HepG2 (cell line): ENCODE results near the gene METTL26. TPM values are rescaled to one million over a fixed set of nuclear protein-coding genes. Genes with fewer than 3 reads are reported as not detected.

Experiments
- CHCHD3 ChIP-seq: sonication (generic); formaldehyde crosslinking; IDR thresholded peaks from 2 replicates; pipeline ENCODE4 v1.8.0; 2022; ENCODE audit warnings: mild to moderate bottlenecking, missing genetic modification reagents, moderate library complexity
- FLYWCH1 ChIP-seq: sonication (generic); formaldehyde crosslinking; IDR thresholded peaks from 2 replicates; pipeline ENCODE4 v1.8.1; 2023; ENCODE audit warnings: mild to moderate bottlenecking, missing genetic modification reagents
- FOSL2 ChIP-seq: sonication (generic); formaldehyde crosslinking; IDR thresholded peaks from 2 replicates; pipeline ENCODE4 v1.4.0; 2020; ENCODE audit warnings: missing genetic modification reagents
- GPN1 ChIP-seq: sonication (generic); formaldehyde crosslinking; IDR thresholded peaks from 2 replicates; pipeline ENCODE4 v1.5.1; 2020; ENCODE audit warnings: missing genetic modification reagents, borderline replicate concordance
- HNRNPK ChIP-seq: fragments of 200-400 bp; formaldehyde crosslinking; IDR thresholded peaks from 2 replicates; pipeline ENCODE4 v1.6.1; 2018; ENCODE audit warnings: low read length, low read depth, moderate library complexity, mild to moderate bottlenecking; ENCODE audit not compliant: poor library complexity, severe bottlenecking
- MIER2 ChIP-seq: IDR thresholded peaks from 2 replicates; pipeline ENCODE4 v1.6.1; 2016; ENCODE audit warnings: missing biosample characterization, missing genetic modification reagents
- NKX3-1 ChIP-seq: sonication (generic); formaldehyde crosslinking; IDR thresholded peaks from 2 replicates; pipeline ENCODE4 v1.5.0; 2020; ENCODE audit warnings: missing genetic modification reagents
- PHF21A ChIP-seq: sonication (generic); formaldehyde crosslinking; IDR thresholded peaks from 2 replicates; pipeline ENCODE4 v1.5.0; 2020; ENCODE audit warnings: mild to moderate bottlenecking, missing genetic modification reagents
- RAD51 ChIP-seq: fragments of 450-650 bp; IDR thresholded peaks from 2 replicates; pipeline ENCODE4 v1.6.1; 2016; ENCODE audit warnings: borderline replicate concordance
- SNRNP70 ChIP-seq: fragments of 200-400 bp; formaldehyde crosslinking; IDR thresholded peaks from 2 replicates; pipeline ENCODE4 v1.6.1; 2017; ENCODE audit warnings: mild to moderate bottlenecking, low read depth, low read length, moderate library complexity
- ZNF138 ChIP-seq: sonication (generic); formaldehyde crosslinking; IDR thresholded peaks from 2 replicates; pipeline ENCODE4 v1.5.0; 2020; ENCODE audit warnings: mild to moderate bottlenecking, low read depth, missing genetic modification reagents
- ZNF557 ChIP-seq: sonication (generic); formaldehyde crosslinking; IDR thresholded peaks from 2 replicates; pipeline ENCODE4 v1.4.0; 2020; ENCODE audit warnings: missing genetic modification reagents
- ZNF652 ChIP-seq: IDR thresholded peaks from 2 replicates; pipeline ENCODE4 v1.6.1; 2016; ENCODE audit warnings: low read depth, borderline replicate concordance
- polyA plus RNA-seq, 8 experiments: library from polyadenylated mRNA; depleted of rRNA in 3 of 8; stranded (reverse) in 7 of 8; unstranded in 1 of 8; fragments of >200 nt; fragmentation: Illumina TruSeq in 4 of 8; extraction: Trizol in 4 of 8; gene quantifications; 2 replicates each; pipeline versions ENCODE4 v1.2.1 to v1.2.3, GENCODE V29; 2011 to 2016; ENCODE audit warnings: low read depth in 4 of 8, missing spikeins in 1 of 8, mixed read lengths in 1 of 8; ENCODE audit not compliant: insufficient read depth in 1 of 8
- total RNA-seq, 5 experiments: library from RNA; depleted of rRNA; stranded (reverse); fragments of >200 nt; fragmentation: Illumina TruSeq; extraction: Trizol; gene quantifications; 2 replicates each; pipeline ENCODE4 v1.2.3, GENCODE V29; 2016; ENCODE audit warnings: low read depth in 1 of 5
- TF ChIP-seq, protein P1 (sequence below): sonication (generic); formaldehyde crosslinking; IDR thresholded peaks from 2 replicates; pipeline ENCODE4 v1.4.0; 2020; ENCODE audit warnings: mild to moderate bottlenecking, missing genetic modification reagents
- TF ChIP-seq, protein P2 (sequence below): sonication (generic); formaldehyde crosslinking; IDR thresholded peaks from 2 replicates; pipeline ENCODE4 v1.4.0; 2020; ENCODE audit warnings: mild to moderate bottlenecking, low read depth, missing genetic modification reagents
- TF ChIP-seq, protein P3 (sequence below), 2 experiments: sonication (generic) in 1 of 2; formaldehyde crosslinking in 1 of 2; IDR thresholded peaks; 2 replicates each; pipeline versions ENCODE4 v1.4.0 to v1.6.1; 2018 to 2020; ENCODE audit warnings: missing genetic modification reagents in 2 of 2, borderline replicate concordance in 1 of 2, low read depth in 1 of 2, mild to moderate bottlenecking in 1 of 2, missing biosample characterization in 1 of 2
- TF ChIP-seq, protein P4 (sequence below): sonication (generic); formaldehyde crosslinking; IDR thresholded peaks from 2 replicates; pipeline ENCODE4 v1.5.0; 2020; ENCODE audit warnings: mild to moderate bottlenecking, missing genetic modification reagents
- TF ChIP-seq, protein P5 (sequence below): IDR thresholded peaks from 2 replicates; pipeline ENCODE4 v1.6.1; 2018; ENCODE audit warnings: missing genetic modification reagents

Gene METTL26
- total and polyA plus RNA-seq, 2 of the 13 experiments (the other 11 are each of a cell fraction or from before 2014, with no cell fraction given): 65.5 to 70.1 TPM

DNA sequence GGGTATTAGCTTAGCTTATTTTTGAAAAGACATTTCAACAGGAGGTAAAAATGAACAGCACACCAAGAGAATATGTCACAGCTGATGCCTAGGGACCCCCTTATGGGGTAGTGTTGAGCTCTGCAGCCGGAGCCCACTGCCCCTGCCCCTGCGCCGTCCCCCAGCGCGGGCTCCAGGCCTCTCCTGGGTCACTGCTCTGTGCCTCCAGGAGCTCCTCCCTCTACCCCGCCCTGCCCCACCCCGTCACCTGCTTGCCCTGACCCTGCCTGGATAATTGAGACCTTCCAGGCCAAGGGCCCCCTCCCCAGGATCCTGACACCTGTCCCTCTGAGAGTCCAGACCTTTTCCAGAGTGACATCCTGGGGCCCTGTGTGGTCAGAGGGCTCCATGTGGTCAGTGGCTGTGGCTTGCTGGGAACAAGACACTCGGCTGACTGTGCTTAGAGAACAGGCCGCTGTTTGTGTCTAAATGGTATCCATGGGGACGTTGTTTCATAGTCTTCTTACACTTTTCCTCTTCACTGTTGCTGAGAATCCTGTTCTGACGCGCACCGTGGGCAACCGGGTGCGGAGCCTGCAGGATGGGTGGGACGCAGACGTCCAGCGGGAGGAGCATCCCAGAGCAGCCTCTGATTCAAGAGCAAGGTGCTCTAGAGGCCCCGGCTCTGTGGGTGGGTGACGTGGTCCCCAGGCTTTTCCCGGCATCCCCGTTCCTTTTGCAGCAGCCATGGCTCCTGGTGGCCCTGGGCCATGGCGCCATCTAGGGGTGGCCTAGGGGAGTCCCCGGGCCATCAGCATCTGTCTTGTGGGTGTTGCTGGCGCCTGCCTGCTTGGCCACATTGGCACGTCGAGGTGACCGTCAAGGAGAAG, 25.4 kb downstream of the METTL26 start (continued):
- TF ChIP-seq, protein P1, sequence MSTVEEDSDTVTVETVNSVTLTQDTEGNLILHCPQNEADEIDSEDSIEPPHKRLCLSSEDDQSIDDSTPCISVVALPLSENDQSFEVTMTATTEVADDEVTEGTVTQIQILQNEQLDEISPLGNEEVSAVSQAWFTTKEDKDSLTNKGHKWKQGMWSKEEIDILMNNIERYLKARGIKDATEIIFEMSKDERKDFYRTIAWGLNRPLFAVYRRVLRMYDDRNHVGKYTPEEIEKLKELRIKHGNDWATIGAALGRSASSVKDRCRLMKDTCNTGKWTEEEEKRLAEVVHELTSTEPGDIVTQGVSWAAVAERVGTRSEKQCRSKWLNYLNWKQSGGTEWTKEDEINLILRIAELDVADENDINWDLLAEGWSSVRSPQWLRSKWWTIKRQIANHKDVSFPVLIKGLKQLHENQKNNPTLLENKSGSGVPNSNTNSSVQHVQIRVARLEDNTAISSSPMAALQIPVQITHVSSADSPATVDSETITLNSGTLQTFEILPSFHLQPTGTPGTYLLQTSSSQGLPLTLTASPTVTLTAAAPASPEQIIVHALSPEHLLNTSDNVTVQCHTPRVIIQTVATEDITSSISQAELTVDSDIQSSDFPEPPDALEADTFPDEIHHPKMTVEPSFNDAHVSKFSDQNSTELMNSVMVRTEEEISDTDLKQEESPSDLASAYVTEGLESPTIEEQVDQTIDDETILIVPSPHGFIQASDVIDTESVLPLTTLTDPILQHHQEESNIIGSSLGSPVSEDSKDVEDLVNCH (CRISPR knock-in tag): no peak
- no peak for TF ChIP-seq PHF21A (CRISPR knock-in tag)
- no peak for TF ChIP-seq NKX3-1 (CRISPR knock-in tag)
- no peak for TF ChIP-seq ZNF557 (CRISPR knock-in tag)
- no peak for TF ChIP-seq SNRNP70
- TF ChIP-seq, protein P2, sequence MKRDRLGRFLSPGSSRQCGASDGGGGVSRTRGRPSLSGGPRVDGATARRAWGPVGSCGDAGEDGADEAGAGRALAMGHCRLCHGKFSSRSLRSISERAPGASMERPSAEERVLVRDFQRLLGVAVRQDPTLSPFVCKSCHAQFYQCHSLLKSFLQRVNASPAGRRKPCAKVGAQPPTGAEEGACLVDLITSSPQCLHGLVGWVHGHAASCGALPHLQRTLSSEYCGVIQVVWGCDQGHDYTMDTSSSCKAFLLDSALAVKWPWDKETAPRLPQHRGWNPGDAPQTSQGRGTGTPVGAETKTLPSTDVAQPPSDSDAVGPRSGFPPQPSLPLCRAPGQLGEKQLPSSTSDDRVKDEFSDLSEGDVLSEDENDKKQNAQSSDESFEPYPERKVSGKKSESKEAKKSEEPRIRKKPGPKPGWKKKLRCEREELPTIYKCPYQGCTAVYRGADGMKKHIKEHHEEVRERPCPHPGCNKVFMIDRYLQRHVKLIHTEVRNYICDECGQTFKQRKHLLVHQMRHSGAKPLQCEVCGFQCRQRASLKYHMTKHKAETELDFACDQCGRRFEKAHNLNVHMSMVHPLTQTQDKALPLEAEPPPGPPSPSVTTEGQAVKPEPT (CRISPR knock-in tag): no peak
- TF ChIP-seq, protein P3, sequence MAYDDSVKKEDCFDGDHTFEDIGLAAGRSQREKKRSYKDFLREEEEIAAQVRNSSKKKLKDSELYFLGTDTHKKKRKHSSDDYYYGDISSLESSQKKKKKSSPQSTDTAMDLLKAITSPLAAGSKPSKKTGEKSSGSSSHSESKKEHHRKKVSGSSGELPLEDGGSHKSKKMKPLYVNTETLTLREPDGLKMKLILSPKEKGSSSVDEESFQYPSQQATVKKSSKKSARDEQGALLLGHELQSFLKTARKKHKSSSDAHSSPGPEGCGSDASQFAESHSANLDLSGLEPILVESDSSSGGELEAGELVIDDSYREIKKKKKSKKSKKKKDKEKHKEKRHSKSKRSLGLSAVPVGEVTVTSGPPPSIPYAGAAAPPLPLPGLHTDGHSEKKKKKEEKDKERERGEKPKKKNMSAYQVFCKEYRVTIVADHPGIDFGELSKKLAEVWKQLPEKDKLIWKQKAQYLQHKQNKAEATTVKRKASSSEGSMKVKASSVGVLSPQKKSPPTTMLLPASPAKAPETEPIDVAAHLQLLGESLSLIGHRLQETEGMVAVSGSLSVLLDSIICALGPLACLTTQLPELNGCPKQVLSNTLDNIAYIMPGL (CRISPR knock-in tag; IDR thresholded peaks at IDR 0.05; ENCODE audit: borderline replicate concordance in 1 of 2, low read depth in 1 of 2): peak; percentile 54 to 80; a peak in 1 of 4 replicates
- no peak for TF ChIP-seq RAD51
- TF ChIP-seq MIER2 (CRISPR knock-in tag): no peak
- TF ChIP-seq HNRNPK: no peak
- TF ChIP-seq, protein P4, sequence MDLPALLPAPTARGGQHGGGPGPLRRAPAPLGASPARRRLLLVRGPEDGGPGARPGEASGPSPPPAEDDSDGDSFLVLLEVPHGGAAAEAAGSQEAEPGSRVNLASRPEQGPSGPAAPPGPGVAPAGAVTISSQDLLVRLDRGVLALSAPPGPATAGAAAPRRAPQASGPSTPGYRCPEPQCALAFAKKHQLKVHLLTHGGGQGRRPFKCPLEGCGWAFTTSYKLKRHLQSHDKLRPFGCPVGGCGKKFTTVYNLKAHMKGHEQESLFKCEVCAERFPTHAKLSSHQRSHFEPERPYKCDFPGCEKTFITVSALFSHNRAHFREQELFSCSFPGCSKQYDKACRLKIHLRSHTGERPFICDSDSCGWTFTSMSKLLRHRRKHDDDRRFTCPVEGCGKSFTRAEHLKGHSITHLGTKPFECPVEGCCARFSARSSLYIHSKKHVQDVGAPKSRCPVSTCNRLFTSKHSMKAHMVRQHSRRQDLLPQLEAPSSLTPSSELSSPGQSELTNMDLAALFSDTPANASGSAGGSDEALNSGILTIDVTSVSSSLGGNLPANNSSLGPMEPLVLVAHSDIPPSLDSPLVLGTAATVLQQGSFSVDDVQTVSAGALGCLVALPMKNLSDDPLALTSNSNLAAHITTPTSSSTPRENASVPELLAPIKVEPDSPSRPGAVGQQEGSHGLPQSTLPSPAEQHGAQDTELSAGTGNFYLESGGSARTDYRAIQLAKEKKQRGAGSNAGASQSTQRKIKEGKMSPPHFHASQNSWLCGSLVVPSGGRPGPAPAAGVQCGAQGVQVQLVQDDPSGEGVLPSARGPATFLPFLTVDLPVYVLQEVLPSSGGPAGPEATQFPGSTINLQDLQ (CRISPR knock-in tag): no peak
- TF ChIP-seq CHCHD3 (CRISPR knock-in tag): no peak
- no peak for TF ChIP-seq ZNF652 (CRISPR knock-in tag)
- no peak for TF ChIP-seq ZNF138
- no peak for TF ChIP-seq GPN1 (CRISPR knock-in tag)
- TF ChIP-seq, protein P5, sequence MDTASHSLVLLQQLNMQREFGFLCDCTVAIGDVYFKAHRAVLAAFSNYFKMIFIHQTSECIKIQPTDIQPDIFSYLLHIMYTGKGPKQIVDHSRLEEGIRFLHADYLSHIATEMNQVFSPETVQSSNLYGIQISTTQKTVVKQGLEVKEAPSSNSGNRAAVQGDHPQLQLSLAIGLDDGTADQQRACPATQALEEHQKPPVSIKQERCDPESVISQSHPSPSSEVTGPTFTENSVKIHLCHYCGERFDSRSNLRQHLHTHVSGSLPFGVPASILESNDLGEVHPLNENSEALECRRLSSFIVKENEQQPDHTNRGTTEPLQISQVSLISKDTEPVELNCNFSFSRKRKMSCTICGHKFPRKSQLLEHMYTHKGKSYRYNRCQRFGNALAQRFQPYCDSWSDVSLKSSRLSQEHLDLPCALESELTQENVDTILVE: no peak
- TF ChIP-seq FOSL2 (CRISPR knock-in tag): peak; percentile 53
- no peak for TF ChIP-seq FLYWCH1 (CRISPR knock-in tag)
